Cerebellar cortex (tissue), 1 donor: ENCODE data around the gene AP3S2.
"Not testable (repeated sequence)": the region's sequence is repeated elsewhere in the genome, so short reads cannot be mapped to it uniquely, and the experiment has no call there.

ENCODE experiments used
- DNase-seq: peaks from one replicate; pipeline ENCODE4 v3.0.0-alpha.2; 2015; ENCODE audit warnings: low spot score

Gene AP3S2

GRCh38 chr15:89893696-89894447, at the start of gene AP3S2:
AP3S2 (minus strand) TSS chr15:89893994; CDS start chr15:89893949, 45 bp downstream.
- DNase-seq = peak; percentile 96

- no peak for DNase-seq
These were observed 46.1 kb upstream of the AP3S2 start for GRCh38 chr15:89939910-89940309.

GRCh38 chr15:89939377-89939776, 45.6 kb upstream of the AP3S2 start:
- not testable (repeated sequence) for DNase-seq

- DNase-seq = no peak
These were observed 43.9 kb upstream of the AP3S2 start for GRCh38 chr15:89937365-89938350.

- DNase-seq = no peak
These were observed 43.0 kb upstream of the AP3S2 start for GRCh38 chr15:89936786-89937265.

- no peak for DNase-seq
These were observed 42.4 kb upstream of the AP3S2 start for GRCh38 chr15:89936051-89936785.

GRCh38 chr15:89932880-89933279, 39.1 kb upstream of the AP3S2 start:
- DNase-seq = no peak

- no peak for DNase-seq
These were observed 34.6 kb upstream of the AP3S2 start for GRCh38 chr15:89928421-89928820.

GRCh38 chr15:89926158-89926557, 32.4 kb upstream of the AP3S2 start:
- no peak for DNase-seq

GRCh38 chr15:89917442-89918101, 23.8 kb upstream of the AP3S2 start:
- DNase-seq = no peak

- DNase-seq = no peak
These were observed 22.9 kb upstream of the AP3S2 start for GRCh38 chr15:89916660-89917059.

- peak; percentile 51 for DNase-seq
These were observed 19.0 kb upstream of the AP3S2 start, which contains the start of gene ARPIN for GRCh38 chr15:89912674-89913396. ARPIN (minus strand) TSS chr15:89912952; CDS start chr15:89912835, 117 bp downstream.

- peak; percentile 41 for DNase-seq
These were observed 18.4 kb upstream of the AP3S2 start for GRCh38 chr15:89912145-89912673.

GRCh38 chr15:89910891-89911626, 17.3 kb upstream of the AP3S2 start:
- DNase-seq = no peak

- DNase-seq = no peak
These were observed 15.8 kb upstream of the AP3S2 start for GRCh38 chr15:89909611-89910010.

- DNase-seq = no peak
These were observed 14.4 kb upstream of the AP3S2 start for GRCh38 chr15:89908226-89908625.

- DNase-seq = no peak
These were observed 13.5 kb upstream of the AP3S2 start for GRCh38 chr15:89907289-89907688.

- no peak for DNase-seq
These were observed 12.1 kb upstream of the AP3S2 start for GRCh38 chr15:89905846-89906378.

GRCh38 chr15:89904519-89904918, 10.7 kb upstream of the AP3S2 start:
- no peak for DNase-seq

GRCh38 chr15:89903858-89904130, 10.0 kb upstream of the AP3S2 start:
- no peak for DNase-seq
